CD4-positive, alpha-beta T cell treated with Interleukin-6 for 4 hours (primary cell): ENCODE data around the gene PNCK.
A peak's percentile ranks its signal among the peaks of the same experiment; 100 is the strongest.
"Not testable (repeated sequence)": the region's sequence is repeated elsewhere in the genome, so short reads cannot be mapped to it uniquely, and the experiment has no call there.

Experiments
- DNase-seq: peaks from one replicate; pipeline ENCODE4 v3.0.0-alpha.2; 2020; ENCODE audit warnings: mixed read lengths

PNCK gene

GRCh38 chrX:153673428-153674218 lies at the start of gene PNCK:
Gene PNCK (minus strand): TSS chrX:153673813. CDS start chrX:153673076, 737 bp downstream.
- DNase-seq = no peak

GRCh38 chrX:153722704-153723350 lies 49.2 kb upstream of the PNCK start:
- DNase-seq = no peak

DNA sequence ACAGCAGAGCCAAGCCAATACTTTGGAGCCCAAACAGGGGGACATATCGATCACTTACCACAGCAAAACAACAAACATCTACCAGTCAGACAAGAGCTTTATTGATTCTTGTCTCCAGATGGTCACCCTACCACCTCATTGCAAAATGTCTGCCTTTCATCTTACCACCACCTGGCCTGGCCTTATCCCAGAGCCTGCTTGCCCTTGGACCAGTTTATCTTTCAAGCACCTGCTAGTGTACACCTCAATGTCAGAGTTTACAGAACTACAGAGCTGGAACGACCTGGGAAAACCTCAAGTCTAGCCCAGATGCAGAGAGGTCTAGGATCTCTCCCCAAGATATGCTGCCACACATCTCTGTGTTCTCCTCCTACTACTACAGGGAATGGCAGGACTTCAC lies 46.1 kb upstream of the PNCK start:
- DNase-seq = no peak

- no peak for DNase-seq
These were observed 45.6 kb upstream of the PNCK start for GRCh38 chrX:153719238-153719637.

- DNase-seq = no peak
These were observed 43.8 kb upstream of the PNCK start for GRCh38 chrX:153717445-153717844.

- DNase-seq = no peak
These were observed 40.6 kb upstream of the PNCK start for GRCh38 chrX:153714256-153714655.

GRCh38 chrX:153709726-153710674 lies 36.4 kb upstream of the PNCK start:
- no peak for DNase-seq

DNA sequence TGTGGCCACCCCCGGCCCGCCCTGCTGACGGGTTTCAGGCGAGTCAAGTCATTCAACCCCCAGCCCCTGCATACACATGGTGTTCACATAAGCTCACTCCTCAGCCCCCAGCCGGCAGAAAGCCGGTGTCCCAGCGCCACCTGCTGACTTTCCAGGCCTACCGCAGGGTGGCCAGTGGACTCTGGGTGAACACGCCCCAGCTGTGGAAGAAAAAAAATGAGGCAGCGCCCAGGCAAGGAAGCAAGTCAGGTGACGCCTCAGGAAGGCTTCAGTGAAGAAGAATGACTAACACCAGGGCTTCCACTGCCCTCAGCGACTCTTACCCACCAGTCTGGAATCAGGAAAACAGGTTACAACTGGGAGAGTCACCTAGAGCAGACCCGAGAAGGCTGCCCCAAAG lies 34.8 kb upstream of the PNCK start:
- DNase-seq = peak; percentile 56

DNA sequence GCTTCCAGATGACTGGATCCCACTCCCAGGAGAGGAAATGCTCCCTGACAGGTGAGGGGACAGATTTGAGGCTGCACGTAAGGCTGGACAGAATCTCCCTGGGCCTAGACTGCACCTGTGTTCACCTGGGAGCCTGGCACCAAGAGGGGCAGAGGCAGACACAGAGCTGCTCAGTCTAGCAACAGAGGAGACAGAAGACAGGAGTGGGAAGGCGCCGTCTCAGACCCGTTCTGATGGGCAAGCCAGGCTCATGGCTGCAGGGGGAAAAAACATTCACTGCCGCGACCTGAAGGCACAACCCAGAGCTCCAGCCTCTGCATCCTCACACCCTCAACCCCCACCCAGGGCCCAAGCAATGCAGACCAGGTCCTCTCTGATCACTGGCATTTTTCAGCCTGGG lies 33.8 kb upstream of the PNCK start:
- DNase-seq = no peak

DNA sequence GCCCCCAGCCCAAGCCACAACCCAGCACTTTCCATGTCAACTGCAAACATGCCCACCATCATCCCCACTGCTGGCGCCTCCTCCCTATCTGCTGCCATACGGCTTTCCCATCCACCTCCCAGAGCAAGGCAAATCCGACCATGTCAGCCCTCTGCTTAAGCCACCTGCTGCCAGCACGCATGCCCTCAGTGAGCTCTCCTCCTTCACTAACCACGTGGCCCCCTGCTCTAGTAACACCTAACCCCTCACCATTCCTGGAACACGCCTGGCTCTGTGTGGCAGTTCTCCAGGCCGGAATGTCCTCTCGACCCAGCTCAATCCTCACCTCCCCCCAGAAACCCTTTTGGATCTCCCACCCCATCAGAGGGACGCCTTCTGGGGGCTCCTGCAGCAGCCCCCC lies 33.2 kb upstream of the PNCK start:
- no peak for DNase-seq

DNA sequence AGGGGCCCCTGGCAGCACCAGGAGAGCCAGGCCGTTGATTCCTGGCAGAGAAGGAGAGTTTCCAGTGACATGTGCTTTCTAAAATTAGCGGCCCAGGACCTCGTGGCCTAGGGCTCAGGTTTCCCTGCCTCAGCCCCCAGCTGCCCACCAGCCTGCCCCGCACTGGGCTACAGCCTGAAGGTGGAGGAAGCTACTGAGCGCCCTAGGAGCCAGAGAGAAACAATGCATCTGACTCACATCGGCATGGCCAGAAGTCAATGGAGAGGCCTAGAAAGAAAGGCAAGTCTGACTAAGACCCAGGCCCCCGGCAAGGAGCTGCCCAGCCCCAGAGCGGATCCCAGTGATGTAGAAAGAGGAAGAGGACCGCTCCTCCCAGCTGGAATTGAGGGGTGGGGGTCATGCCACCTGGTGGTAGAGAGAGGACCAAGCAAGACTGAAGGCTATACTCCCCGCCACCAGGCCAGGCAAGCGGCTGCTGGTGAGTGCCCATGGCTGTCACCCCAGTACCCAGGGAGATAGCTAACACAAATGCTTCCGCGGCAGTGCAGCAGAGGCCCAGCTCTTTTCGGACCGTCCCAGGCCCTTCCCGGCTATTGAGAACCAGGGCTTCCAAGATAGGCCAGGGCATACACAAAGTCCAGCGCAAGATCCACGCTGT lies 31.9 kb upstream of the PNCK start:
- not testable (repeated sequence) for DNase-seq

DNA sequence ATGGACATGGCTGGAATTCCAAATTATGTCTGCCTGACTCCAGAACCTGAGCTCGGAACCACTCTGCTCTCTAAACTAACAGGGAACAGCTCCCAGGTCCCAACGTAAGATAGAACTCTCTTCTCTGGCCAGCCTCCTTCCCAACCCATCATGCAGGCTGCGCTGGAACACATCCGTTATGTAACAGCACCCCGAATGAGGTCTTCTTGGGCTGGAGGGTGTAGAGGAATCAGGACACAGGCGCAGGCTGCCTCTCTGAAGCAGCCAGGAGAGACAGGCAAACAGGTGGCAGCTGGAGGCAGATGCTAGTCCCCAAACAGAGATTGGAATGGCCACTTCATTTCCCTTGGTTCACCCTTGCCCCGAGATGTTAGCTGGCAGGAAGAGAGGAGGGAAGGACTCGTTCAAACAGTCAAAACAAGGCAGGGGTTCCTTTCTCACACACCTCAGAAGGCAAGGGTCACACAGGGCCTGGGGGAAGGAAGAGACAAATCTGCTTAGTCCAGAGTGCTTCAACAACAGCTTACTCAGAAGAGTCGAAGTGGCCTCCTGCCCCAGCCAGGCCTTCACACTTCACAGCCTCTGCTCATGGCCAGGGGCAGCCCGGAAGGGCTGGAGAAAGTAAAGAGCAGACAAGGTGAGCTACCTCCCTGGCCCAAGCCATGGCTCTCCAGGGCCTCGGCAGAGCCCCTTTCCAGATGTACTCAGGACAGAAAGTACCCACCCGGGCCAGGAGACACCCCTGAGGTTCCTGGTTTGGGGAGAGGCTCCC lies 31.2 kb upstream of the PNCK start:
- DNase-seq = not testable (repeated sequence)

GRCh38 chrX:153704021-153704526 lies 30.5 kb upstream of the PNCK start:
- DNase-seq = no peak

DNA sequence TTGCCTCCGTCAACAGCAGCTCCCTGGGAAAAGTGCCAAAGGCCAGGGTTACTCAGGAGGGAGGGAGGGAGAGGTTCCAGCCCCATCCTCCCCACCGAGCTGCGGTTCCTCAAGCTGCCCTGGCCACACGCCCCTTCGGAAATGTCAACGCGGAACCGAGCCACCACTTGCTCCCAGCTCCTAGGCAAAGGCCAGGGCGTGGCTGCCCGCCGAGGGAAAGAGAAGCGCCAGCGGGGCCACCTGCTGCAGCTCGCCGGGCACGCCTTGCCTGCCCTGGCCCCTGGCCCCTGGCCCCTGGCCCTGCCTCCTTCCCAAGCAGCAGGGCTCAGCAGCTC lies 29.4 kb upstream of the PNCK start:
- no peak for DNase-seq

- no peak for DNase-seq
These were observed 28.9 kb upstream of the PNCK start for GRCh38 chrX:153702336-153703035.

DNA sequence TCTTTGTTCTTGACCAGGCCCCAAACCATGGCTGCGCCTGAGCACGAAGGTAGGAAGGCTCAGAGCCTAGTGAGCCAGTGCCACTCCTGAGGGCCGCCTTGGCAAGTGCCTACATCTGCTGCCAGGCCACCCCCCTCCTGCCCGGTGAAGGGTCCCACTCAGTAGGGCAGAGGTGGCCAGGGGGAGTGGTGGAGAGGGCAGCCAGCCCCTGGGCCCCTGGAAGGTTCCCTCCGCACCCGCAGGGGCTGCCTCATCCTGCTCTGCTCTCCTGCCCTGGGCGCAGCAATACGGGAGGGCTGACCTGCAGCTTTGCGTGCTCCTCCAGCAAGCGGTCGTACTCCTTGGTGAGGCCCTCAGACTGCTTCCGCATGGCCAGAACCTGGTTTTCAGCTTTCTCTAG lies 28.1 kb upstream of the PNCK start:
- no peak for DNase-seq

GRCh38 chrX:153700967-153701366 lies 27.4 kb upstream of the PNCK start:
- no peak for DNase-seq

DNA sequence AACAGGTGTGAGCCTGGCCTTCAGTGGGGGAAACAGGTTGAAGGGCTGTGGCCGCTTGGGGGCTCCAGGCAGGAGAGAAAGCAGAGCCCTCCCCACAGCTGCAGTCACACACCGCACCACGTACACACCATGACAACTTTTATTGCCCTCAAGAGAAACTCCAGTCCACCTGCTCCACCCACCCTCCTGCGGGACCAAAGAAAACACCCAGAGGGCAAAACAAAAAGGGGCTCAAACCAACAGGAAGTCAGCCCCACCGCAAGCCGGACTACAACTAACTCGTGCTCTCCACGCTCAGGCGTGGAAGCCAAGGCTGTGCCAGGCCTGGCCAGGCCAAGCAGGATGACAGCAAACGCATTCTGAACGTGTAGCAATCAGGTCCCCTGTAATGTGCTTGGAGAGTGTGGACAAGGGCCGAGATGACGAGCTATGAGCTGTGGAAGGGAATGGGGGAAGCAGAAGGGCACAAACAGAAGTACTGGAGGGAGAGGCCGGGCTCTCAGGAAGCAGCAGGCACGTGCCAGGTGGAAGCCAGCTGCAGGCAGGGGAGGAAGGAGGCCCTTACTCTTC lies 26.8 kb upstream of the PNCK start:
- no peak for DNase-seq

- DNase-seq = not testable (repeated sequence)
These were observed 26.3 kb upstream of the PNCK start for GRCh38 chrX:153699784-153700371.

DNA sequence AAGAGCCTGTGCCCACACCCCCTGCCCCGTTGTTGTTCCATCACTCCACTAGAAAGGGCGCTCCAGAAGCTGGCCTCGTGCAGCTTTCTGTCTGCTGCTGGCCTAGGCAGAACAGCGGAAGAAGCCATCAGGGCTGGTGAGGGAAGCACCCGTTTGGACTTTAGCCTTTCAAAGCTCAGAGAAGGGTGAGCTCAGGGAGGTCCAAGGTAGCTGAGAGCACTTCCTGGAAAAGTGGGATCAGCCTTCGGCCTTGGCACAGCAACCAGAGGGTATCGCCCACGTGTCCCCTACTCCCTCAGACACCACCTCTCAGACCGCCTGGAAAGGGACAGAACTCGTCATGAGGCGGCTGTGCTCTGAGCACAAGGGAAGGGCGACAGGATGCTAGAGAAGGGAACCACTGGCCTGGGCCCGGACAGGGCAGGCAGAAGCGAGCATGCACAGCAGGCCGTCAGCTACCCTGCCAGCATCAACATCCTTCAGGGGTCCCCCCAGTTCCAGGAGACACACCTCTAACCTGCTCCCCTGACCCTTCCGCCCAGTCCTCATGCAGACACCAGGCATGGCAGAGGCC lies 25.7 kb upstream of the PNCK start:
- DNase-seq = not testable (repeated sequence)
